Fibroblast of pulmonary artery (primary cell): ENCODE results near the gene MZF1.
A peak's percentile ranks its signal among the peaks of the same experiment; 100 is the strongest.
"Not testable (repeated sequence)": the region's sequence is repeated elsewhere in the genome, so short reads cannot be mapped to it uniquely, and the experiment has no call there.

ENCODE experiments used
- DNase-seq: peaks from one replicate; pipeline ENCODE4 v3.0.0-alpha.2; 2010; ENCODE audit warnings: low read depth
- H3K4me3 ChIP-seq: replicated peaks from 2 replicates; pipeline ENCODE4 v1.5.1; 2011; ENCODE audit warnings: low read depth, mild to moderate bottlenecking, control low read depth, low read length, moderate library complexity
- TF ChIP-seq, protein P1 (sequence below): IDR thresholded peaks from 2 replicates; pipeline ENCODE4 v1.5.1; 2011; ENCODE audit warnings: mild to moderate bottlenecking, control low read depth, low read length, inconsistent platforms; ENCODE audit errors: missing control alignments

MZF1 gene

DNA sequence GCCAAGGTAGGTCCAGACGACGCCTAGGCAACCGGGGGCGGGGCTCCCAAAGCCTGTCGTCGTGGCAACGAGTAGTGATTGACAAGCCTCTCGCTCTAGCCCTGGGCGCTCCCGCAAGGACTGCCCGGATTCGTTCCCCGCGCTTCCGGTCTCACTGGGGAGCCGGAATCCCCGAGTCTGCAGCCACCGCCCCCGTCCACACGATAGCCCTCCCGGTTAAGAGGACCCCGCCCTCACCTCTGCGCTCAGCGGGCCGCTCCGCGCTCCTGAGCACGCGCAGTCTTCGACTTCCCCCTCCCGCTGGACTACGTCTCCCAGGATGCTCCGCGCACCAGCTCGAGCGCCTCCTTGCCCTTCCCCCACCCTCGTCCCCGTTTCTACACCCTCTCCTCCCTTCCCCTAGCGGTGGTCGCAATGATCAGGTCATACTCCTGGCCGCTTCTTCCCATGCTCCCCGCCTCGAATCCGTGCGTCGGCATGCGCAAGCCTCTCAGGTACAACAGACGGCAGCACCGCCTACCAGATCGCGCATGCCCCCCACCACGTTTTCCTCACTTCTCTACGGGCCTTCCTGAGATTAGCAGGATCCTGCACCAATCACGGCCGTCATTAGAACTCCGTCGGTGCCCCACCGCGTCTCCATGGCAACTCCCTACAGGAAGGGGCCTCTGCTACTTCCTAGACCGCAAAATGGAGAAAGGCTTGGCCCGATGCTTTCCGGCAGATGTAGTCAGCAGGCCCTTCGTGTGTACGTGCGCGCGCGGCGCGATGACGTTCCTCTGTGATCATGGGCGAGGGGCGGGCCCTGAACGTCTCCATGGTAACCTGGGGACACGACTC, at the start of gene MZF1:
TSS of gene MZF1 (minus strand) at position 518 of the 840 bp plus-strand sequence. CDS start 1,946 bp downstream, outside the sequence.
- H3K4me3 ChIP-seq, result peak within 1 kb of the TSS; percentile 90
- DNase-seq, result peak; percentile 100
- TF ChIP-seq, protein P1, sequence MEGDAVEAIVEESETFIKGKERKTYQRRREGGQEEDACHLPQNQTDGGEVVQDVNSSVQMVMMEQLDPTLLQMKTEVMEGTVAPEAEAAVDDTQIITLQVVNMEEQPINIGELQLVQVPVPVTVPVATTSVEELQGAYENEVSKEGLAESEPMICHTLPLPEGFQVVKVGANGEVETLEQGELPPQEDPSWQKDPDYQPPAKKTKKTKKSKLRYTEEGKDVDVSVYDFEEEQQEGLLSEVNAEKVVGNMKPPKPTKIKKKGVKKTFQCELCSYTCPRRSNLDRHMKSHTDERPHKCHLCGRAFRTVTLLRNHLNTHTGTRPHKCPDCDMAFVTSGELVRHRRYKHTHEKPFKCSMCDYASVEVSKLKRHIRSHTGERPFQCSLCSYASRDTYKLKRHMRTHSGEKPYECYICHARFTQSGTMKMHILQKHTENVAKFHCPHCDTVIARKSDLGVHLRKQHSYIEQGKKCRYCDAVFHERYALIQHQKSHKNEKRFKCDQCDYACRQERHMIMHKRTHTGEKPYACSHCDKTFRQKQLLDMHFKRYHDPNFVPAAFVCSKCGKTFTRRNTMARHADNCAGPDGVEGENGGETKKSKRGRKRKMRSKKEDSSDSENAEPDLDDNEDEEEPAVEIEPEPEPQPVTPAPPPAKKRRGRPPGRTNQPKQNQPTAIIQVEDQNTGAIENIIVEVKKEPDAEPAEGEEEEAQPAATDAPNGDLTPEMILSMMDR, result no peak

GRCh38 chr19:58607213-58607612, 34.1 kb upstream of the MZF1 start:
- DNase-seq, H3K4me3 ChIP-seq: not testable (repeated sequence)

DNA sequence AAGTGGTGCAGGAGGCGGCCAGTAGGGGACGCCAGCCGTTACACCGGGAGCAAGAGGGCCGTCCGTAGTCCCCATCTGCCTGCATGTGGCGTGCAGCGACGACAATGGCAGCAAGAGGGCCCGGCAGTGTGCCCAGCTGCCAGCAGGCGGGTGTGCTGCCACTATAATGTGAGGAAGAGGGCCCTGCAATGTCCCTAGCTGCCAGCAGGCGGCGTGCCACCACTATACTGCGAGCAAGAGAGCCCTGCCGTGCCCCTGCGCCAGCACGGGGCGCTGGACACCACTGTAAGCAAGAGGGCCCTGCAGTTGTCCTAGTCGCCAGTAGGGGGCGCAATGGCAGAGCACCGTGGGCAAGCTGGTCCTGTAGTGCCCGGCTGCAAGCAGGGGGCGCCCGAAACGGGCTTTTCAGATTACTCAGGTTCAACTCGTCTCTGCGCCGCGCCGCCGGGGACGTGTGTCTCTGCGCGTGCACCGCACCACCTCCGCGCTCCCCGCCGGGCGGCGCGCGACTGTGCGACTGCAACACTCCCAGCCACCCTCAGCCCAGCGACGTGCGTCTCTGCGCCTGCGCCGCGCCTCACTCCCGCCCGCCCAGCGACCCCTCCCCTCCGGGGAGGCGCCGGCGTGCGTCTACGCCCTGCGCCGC, 33.2 kb upstream of the MZF1 start:
- not testable (repeated sequence) for H3K4me3 ChIP-seq, DNase-seq

GRCh38 chr19:58586133-58586765, 13.1 kb upstream of the MZF1 start:
- H3K4me3 ChIP-seq, result no peak overlapping the region
- DNase-seq, result no peak
- TF ChIP-seq, protein P1, result no peak

- H3K4me3 ChIP-seq, result no peak overlapping the region
- TF ChIP-seq, protein P1, result no peak
- DNase-seq, result no peak
Measured at GRCh38 chr19:58585442-58586132, 12.5 kb upstream of the MZF1 start.

DNA sequence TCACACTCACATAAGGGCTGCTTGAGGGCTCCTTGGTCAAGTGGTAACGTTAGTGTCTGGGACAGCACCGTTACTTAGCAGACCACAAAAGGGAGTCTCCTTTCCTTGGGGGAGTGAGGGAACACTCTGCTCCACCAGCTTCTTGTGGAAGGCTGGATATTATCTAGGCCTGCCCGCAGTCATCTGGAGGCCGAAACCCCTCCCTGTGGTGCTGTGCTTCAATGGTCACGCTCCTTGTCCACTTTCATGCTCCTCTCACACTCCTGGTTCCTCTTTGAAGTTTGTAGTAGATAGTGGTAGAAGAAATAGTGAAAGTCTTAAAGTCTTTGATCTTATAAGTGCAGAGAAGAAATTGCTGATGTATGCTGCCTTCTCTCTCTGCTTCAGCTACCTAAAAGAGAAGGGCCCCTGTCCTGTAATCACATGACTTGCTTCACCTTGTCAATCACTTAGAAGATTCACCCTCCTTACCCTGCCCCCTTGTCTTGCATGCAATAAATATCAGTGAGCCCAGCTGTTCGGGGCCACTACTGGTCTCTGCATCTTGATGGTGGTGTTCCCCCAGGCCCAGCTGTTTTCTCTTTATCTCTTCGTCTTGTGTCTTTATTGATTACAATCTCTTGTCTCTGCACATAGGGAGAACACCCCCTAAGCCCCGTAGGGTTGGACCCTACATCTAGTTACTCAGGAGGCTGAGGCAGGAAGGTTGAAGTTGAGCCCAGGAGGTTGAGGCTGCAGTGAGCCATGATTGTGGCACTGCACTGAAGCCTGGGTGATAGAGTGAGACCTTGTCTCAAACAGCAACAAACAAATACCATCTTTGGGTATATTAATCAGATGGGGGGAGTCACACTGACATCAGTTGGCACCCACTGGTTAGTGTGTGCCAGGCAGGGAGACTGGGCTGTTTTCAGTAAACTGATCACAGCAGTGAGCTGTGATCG, 11.6 kb upstream of the MZF1 start:
- H3K4me3 ChIP-seq, result no peak overlapping the region
- DNase-seq, result no peak
- TF ChIP-seq, protein P1, result no peak

DNA sequence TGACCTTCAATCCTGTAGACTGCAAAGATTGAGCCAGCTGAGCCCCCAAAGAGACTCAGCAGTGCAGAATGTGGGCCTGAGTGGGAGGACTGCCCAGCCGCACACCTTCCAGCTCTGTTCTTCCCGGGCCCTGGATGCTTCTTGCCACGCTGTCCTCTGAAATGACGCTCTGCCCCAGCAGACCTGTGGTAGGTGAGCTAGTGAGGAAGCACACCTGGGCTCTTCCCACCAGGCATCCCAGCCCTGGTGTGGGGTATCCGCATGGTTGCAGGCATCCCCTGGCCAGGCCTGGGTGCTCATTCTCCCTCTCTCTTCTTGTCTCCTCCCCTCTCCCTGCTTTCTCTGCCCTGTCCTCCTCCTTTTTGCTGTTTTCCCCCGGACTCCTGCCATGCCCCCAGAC, 9.8 kb upstream of the MZF1 start:
- TF ChIP-seq, protein P1, result no peak
- no peak for DNase-seq

More for the DNA sequence above, 9.8 kb upstream of the MZF1 start:
- H3K4me3 ChIP-seq, result no peak overlapping the region
